Measurements from ENCODE around the gene TRUB2. TPM values are rescaled to one million over a fixed set of nuclear protein-coding genes. Genes with fewer than 3 reads are reported as not detected.

Gene TRUB2
- total and polyA plus RNA-seq, 2 of the 8 experiments (the other 6 are each of a cell fraction or from before 2014, with no cell fraction given), result 20.7 to 37.8 TPM

DNA sequence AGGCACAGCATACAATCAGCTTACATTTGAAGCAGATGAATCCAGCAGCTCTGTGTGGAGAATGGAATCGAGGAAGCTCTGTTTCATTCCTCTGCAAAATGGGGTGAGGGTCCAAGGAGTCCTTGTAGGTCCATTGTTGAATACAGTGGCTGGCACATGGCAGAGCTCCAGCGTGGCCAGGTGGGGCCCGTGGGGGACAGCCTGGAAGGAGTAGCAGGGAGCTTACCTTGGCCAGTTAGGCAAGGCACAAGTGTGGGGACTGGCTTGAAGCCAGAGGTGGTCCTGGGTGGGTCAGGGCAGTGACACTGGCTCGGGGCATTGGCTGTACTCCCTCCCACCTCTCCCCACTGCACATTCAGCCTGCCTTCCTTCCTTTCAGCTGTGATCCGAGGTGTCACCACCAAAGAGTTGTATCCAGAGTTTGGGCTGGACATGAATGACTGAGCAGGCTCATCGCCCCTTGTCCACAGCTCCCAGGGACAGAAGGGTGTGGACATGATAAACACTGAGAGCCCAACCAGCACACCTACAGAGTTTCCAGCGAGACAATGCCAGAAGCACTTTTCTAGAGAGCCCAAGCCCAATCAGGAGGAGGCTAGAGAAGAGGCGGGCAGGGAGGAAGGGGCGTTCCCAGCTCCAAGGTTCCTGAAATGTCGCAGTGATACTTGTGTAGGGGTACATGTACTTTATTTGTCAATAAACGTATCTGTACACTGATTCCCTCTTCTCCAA, 33.8 kb downstream of the TRUB2 start:
- Histone ChIP-seq H2BK12ac (ENCODE audit: low read depth, low read length) (no peak overlapping the region), H2AK5ac (ENCODE audit: low read depth, low read length) (no peak overlapping the region), H4K91ac (replicated peaks; ENCODE audit: insufficient read length, low read length) (no peak overlapping the region), H4K20me1 (replicated peaks in 1 of 2; ENCODE audit: control insufficient read depth in 1 of 2, insufficient read depth in 2 of 2, low read length in 2 of 2) (peaks cover 1 to 3% of the 10 kb centered on the region in 2 experiments), H3K23me2 (ENCODE audit: low read depth, low read length) (no peaks in the 10 kb centered on the region), H3K14ac (ENCODE audit: insufficient read length) (no peak overlapping the region), H3K18ac (ENCODE audit: extremely low read depth, low read length) (no peak overlapping the region), H3K9ac (replicated peaks in 1 of 4; ENCODE audit: extremely low read depth in 1 of 4, low read depth in 3 of 4, low read length in 3 of 4) (no peak overlapping the region), H3K23ac (ENCODE audit: insufficient read length) (no peak overlapping the region), H4K8ac (ENCODE audit: extremely low read depth, insufficient read depth, low read length) (no peak overlapping the region), H3K4ac (replicated peaks; ENCODE audit: insufficient read length, low read depth, low read length) (no peak overlapping the region), H3K4me3 (ENCODE audit: extremely low read depth in 1 of 4, insufficient read depth in 2 of 4, low read depth in 3 of 4, low read length in 4 of 4) (no peak overlapping the region), H3K27me3 (replicated peaks in 1 of 4; ENCODE audit: control insufficient read depth in 3 of 4, extremely low read depth in 1 of 4, insufficient read depth in 3 of 4, low read length in 3 of 4) (no peaks in the 10 kb centered on the region), H2AFZ (ENCODE audit: low read length) (no peak overlapping the region), H4K5ac (ENCODE audit: insufficient read length, low read depth, low read length) (no peak overlapping the region), H2BK5ac (ENCODE audit: low read depth, low read length) (no peak overlapping the region), H3K4me1 (replicated peaks in 1 of 4; ENCODE audit: control insufficient read depth in 3 of 4, insufficient read depth in 4 of 4, low read length in 3 of 4) (no peaks in the 10 kb centered on the region), H3K27ac (ENCODE audit: low read depth, low read length) (no peak overlapping the region), H3K36me3 (ENCODE audit: control insufficient read depth in 2 of 4, insufficient read depth in 4 of 4, low read length in 3 of 4) (peaks cover 0 to 12% (median 4%) of the 10 kb centered on the region in 4 experiments; a peak in 5 of 8 replicates), H3K9me3 (ENCODE audit: insufficient read depth in 2 of 2, low read depth in 1 of 2, low read length in 1 of 2) (no peaks in the 10 kb centered on the region), H2BK20ac (ENCODE audit: low read length) (no peak overlapping the region), H3K4me2 (ENCODE audit: insufficient read depth in 1 of 2, low read depth in 2 of 2, low read length in 2 of 2) (no peak overlapping the region), H3K79me2 (ENCODE audit: control insufficient read depth in 1 of 2, insufficient read depth in 2 of 2, low read length in 2 of 2) (no peaks in the 10 kb centered on the region), H2BK120ac (replicated peaks; ENCODE audit: low read depth, low read length) (no peak overlapping the region), H2BK15ac (ENCODE audit: low read length) (no peak overlapping the region), H3K56ac (replicated peaks; ENCODE audit: insufficient read length, low read depth, low read length) (no peak overlapping the region), H3K79me1 (ENCODE audit: low read depth, low read length) (no peaks in the 10 kb centered on the region)
- no peak for FAIRE-seq
- POLR2A ChIA-PET (ENCODE audit: partially characterized antibody), result interaction anchor here (0.7 to 1.1 kb wide), 4 partner anchors 11 to 53 kb away, joined by 3 to 4 read pairs (median 3); partner anchors contain the start of genes GOLGA2 and SWI5
- CTCF ChIA-PET (ENCODE audit: partially characterized antibody), result interaction anchor here (0.7 to 1.2 kb wide), 4 partner anchors 12 to 70 kb away, joined by 3 read pairs; no protein-coding TSS in a partner anchor
- DNase-seq (ENCODE audit: low read depth in 1 of 2, low spot score in 2 of 2), result no peak
- WGBS, 2 experiments (ENCODE audit: extremely low coverage in 1 of 2, insufficient coverage in 1 of 2, insufficient read length in 1 of 2, insufficient replicate concordance in 2 of 2, low coverage in 1 of 2, low lambda C conversion rate in 2 of 2, missing lambda C conversion rate in 1 of 2), result 91% methylated on average over 11 of the region's 11 CpGs; no CpG with 5 or more reads in 1 of the 2 experiments
- TF ChIP-seq EGR1 (IDR thresholded peaks at IDR 0.05; ENCODE audit: borderline replicate concordance, low read depth, low read length) (no peak), TCF12 (IDR thresholded peaks at IDR 0.05; ENCODE audit: low read depth, low read length) (no peak), TAF7 (optimal IDR thresholded peaks at IDR 0.05; ENCODE audit: borderline replicate concordance, low read depth, low read length) (no peak), RAD21 (IDR thresholded peaks at IDR 0.05 in 1 of 2, conservative IDR thresholded peaks at IDR 0.05 in 1 of 2; ENCODE audit: low read depth in 2 of 2, low read length in 2 of 2) (no peak), CBX8 (IDR thresholded peaks at IDR 0.05; ENCODE audit: borderline replicate concordance, low read depth, low read length) (no peak), TAF1 (IDR thresholded peaks at IDR 0.05; ENCODE audit: low read depth, low read length) (no peak), BACH1 (IDR thresholded peaks at IDR 0.05; ENCODE audit: low read length) (no peak), GABPA (IDR thresholded peaks at IDR 0.05; ENCODE audit: borderline replicate concordance, insufficient read depth, low read length) (no peak), HDAC2 (IDR thresholded peaks at IDR 0.05; ENCODE audit: borderline replicate concordance in 1 of 2, low read depth in 2 of 2, low read length in 2 of 2) (no peak), SIRT6 (IDR thresholded peaks at IDR 0.05; ENCODE audit: low read length) (no peak), JUND (IDR thresholded peaks at IDR 0.05; ENCODE audit: low read length) (no peak)
- TF ChIP-seq, protein P1, sequence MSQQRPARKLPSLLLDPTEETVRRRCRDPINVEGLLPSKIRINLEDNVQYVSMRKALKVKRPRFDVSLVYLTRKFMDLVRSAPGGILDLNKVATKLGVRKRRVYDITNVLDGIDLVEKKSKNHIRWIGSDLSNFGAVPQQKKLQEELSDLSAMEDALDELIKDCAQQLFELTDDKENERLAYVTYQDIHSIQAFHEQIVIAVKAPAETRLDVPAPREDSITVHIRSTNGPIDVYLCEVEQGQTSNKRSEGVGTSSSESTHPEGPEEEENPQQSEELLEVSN (IDR thresholded peaks at IDR 0.05), result no peak
